ENCODE results near the gene ETFRF1.

The ETFRF1 gene, protein sequence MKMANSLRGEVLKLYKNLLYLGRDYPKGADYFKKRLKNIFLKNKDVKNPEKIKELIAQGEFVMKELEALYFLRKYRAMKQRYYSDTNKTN

DNA sequence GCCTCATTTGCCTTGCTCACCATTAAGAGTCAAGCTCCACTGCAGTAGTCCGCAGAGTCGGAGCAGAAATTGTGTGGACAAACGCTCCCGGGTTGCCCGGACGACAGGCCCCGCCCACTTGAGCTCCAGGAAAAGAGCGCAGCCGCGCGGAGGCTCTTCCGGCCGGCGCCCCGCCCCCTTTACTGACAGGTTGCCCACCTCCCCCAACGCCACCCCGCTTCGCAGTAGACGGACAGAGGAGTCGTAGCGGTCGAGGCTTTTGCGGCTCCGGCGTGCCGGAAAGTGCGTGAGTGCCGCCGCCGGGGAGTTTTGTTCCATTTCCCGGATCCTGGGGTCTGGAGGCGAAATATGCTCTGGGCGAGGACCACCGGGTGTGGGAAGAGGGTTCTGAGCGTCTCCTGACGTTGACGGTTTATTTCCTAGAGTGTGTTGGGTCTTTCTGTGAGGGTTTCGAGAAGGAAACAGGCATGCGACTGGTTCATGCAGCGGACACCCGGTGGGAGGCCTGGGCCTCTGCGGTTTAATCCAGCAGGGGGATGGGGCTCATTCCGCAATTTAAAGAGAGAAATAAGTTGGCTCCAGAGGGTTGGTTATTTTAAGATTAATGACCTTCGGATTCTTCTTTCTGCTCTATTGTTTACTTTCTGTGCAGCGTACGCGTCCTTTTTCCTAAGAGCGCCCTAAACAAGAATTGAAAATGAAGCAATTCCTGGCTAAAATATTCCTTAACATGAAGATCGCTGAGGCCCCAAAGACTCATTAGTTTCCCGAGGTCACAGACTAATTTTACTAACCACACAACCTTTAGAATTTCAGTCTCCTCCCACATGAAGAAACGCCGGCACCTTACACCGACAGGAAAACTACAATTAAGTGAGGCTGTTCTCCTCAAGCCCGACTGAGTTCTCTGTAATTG, at the start of gene ETFRF1, which contains the start of gene DNAI7:
Gene ETFRF1, plus strand, starts transcription at position 182 of the 916 bp plus-strand sequence. CDS start 8,720 bp downstream, outside the sequence.
Gene DNAI7, minus strand, starts transcription at position 105 of the 916 bp plus-strand sequence. Its CDS starts 82 bp downstream, at position 23.
- DNase-seq: peak; percentile 96

DNA sequence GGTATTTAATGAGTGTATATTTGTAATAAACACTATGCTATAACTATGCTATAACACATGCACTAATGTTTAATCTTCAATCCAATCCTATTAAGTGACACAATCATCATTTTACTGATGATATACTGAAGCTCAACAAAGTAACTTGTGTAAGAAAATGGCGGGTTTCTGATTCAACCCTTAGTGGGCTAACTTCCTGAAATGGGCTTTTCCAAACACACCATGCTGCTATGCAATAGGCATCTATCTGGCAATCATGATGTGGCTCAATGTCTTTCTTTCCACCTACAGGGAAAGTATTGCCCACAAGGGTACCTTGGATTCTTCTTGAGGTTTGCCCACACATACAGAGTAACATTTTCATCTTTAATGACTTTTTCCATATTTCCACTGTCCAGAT, 48.4 kb upstream of the ETFRF1 start:
- DNase-seq: no peak

DNA sequence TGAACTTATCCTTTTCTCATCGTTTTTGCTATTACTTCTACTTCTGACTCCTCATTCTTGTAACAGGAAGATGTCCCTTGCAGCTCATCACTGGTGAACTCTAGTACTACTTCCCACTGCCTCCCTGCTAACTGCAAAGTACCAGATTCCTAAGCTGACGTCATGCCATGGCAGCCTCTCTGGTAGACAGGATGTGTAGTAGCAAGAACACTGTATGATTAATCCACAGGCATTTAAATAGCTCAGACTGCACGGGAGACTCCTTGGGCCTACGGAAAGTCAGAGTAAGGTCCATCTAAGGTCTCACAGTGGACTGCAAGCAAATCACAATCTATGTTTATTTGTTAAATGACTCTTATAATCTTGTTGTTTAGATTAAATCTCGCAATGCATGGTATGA, 43.6 kb upstream of the ETFRF1 start:
- DNase-seq: no peak

DNA sequence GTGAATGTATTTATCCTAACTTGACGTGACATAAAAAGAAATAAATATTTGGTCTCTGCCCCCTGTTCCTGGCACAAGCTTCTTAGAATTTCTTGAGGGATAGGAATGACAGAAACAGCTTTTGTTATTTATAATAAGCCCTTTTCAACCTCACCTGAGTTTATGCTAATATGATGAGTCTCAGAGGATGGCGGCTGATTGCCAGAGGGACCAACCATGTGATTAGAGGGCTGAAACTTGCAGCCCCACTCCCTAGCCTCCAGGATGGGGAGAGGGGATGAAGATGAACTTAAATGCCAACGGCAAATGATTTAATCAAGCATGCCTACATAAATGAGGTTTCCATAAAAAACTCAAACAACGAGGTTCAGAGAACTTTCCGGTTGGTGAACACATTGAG, 43.0 kb upstream of the ETFRF1 start:
- DNase-seq: no peak

DNA sequence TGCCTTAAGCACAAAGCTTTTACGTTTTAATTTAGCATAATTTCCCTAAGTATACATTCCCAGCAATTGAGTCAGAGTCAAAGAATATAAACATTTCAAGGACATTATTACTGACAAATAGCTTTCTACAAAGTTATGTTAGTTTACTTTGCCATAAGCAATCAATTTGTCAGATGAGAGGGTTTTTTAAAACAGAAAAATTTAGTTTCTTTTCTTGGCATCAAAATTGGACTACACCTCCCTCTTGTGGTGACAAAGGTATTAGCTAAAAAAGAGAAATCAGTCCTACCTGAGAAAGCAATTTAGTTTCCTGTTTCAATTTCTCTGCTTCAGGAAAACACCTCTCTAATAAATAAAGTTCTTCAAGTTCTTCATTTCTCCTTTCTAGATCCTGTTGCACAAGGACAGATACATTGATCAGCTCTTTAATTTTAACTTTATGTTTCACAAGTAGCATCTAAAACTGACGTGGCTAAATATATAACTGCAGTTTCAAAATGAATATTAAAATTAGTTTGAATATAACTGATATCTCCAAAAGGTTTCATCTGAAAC, 39.9 kb upstream of the ETFRF1 start:
- no peak for DNase-seq

GRCh38 chr12:25156061-25156460, 39.0 kb upstream of the ETFRF1 start:
- DNase-seq: no peak

DNA sequence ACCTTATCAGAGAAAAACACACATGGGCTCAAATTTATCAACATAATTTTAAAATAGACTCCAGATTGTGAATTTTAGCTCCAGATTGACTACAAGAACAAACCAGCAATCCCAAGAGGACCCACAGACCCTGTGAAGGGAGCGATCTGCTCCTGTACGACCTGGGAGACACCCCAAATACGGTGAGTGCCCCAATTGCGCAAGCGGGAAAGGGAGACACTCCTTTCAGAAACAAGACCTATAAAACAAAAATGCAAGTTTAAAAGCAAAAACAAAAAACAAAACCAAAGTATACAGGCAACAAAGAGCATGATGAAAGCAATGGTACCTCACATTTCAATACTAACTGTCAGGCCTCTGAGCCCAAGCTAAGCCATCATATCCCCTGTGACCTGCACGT, 32.2 kb upstream of the ETFRF1 start:
- DNase-seq: no peak

DNA sequence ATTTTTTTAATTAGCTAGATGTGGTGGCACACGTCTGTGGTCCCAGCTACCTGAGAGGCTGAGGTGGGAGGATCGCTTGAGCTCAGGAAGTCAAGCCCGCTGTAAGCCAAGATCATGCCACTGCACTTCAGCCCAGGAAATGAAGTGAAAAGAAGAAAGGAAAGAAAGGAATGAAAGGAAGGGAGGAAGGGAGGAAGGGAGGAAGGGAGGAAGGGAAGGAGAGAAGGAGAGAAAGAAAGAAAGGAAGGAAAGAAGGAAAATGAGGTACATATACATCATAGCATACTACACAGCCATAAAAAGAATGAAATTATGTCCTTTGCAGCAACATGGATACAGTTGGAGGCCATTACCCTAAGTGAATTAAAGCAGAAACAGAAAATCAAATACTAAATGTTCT, 12.3 kb upstream of the ETFRF1 start:
- no peak for DNase-seq

GRCh38 chr12:25184132-25184531, 10.9 kb upstream of the ETFRF1 start:
- DNase-seq: no peak

GRCh38 chr12:25186038-25186787, 8.8 kb upstream of the ETFRF1 start:
- DNase-seq: no peak

DNA sequence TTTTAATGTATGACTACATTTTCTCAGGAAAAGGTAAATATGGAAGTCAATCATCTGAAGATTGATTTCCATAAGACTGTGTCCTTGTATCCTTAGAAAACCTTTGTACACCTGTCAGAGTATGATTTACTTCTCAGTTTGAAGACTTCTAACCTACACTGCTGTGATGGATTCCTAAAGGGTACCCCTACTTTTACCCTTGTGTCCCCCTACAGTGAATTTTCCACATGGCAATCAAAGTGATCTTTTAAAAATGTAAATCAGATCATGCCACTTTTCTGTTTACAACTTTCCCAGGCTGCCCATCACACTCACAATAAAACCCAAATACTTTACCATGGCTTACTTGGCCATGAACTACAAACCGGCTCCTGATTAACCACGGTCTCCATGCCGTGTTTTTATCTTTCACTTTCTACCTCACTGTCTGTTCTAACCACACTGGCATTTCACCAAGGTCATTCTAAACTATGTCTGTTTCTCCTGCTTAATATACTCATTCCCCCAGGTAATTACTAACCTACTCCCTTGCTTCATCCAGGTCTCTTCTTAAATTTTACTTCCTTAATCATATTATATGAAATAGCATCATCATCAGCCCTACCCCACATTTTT, 8.1 kb upstream of the ETFRF1 start:
- no peak for DNase-seq

GRCh38 chr12:25187781-25188180, 7.3 kb upstream of the ETFRF1 start:
- DNase-seq: no peak

DNA sequence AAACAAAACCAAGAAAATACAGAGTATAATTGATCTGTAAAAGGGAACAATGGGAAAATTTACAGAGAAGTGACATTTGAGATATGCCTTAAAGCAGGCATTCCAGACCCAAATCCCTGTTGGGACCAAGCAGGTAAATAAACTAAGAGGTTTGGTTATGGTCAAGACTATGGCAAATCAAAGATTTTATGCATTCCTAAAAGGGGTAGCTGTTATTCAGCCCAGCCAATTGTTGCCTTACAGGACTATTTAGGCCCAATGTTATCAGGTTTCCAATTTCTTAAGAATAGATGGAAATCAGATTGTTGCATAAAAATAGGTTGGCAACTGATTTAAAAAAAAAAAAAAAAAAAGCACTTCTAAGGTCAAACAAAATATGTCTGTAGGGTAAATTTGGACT, 5.4 kb upstream of the ETFRF1 start:
- no peak for DNase-seq

- no peak for DNase-seq
These were observed 4.2 kb upstream of the ETFRF1 start for GRCh38 chr12:25190793-25191192.

DNA sequence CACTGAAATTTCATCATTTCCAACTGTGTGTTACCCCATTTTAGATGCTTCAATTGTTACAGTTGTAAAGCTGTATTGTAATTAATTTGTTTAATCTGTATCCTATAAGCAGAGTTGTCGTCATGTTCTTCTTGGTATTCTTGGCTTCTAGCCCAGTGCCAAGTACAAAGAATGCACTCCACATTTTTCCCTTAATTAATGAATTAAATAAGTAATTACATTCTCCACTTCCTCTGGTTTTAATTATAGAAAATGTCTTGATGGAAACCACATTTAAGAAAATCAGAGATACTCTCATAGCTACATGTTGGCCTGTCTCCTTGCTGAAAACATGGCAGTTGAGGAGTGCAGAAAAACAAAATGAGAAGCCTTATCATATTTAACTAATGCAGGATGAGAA, 823 bp upstream of the ETFRF1 start:
- DNase-seq: no peak

- no peak for DNase-seq
These were observed 348 bp upstream of the ETFRF1 start for GRCh38 chr12:25194722-25195055.

DNA sequence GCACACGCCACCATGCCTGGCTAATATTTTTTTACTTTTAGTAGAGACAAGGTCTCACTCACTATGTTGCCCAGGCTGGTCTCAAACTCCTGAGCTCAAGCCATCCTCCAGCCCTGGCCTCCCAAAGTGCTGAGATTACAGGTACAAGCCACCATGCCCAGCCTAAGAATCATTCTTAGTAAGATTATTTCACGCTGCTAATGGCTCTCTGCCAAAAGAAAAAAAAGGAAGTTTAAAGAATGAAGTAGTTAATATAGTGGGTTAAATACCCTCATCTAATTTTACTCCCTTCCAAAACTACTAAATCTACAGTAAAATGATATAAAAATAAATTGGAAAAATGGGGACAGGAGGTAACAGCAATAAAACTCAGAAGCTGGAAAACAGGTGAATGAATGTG, 2.6 kb downstream of the ETFRF1 start:
- no peak for DNase-seq

- no peak for DNase-seq
These were observed 5.7 kb downstream of the ETFRF1 start for GRCh38 chr12:25200703-25201102.

DNA sequence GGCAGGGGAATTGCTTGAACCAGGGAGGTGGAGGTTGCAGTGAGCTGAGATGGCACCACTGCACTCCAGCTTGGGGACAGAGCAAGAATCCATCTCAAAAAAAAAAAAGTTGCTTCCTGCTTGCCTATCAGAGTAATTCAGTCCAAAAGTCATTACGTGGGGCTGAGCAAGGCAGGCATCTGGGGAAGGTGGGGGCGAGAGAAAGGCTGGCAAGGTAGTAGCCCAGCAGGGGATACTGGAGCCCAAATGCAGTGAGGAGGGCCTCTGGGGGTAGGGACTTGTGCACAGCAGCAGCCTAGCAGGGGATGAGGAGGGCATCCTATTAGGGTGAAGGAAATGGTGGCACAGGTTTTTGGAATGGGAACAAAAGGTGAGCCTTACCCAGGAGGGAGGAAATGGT, 7.1 kb downstream of the ETFRF1 start:
- no peak for DNase-seq

DNA sequence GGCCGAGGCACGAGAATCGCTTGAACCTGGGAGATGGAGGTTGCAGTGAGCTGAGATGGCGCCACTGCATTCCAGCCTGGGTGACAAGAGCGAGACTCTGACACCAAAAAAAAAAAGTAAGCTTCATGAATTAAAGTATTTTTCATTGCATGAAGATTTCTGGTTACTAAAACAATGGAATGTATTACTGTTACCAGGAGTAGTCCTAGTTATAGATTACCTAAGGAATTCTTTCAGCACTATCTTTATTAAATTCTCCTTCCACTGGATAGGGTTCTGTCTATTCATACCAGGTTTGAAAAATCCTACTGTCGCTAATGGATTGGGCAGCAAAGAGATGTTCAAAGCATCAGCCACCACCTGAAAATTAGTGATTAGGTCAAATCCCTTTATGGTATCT, 12.4 kb downstream of the ETFRF1 start:
- DNase-seq: no peak

GRCh38 chr12:25207846-25208245, 12.8 kb downstream of the ETFRF1 start:
- DNase-seq: no peak

DNA sequence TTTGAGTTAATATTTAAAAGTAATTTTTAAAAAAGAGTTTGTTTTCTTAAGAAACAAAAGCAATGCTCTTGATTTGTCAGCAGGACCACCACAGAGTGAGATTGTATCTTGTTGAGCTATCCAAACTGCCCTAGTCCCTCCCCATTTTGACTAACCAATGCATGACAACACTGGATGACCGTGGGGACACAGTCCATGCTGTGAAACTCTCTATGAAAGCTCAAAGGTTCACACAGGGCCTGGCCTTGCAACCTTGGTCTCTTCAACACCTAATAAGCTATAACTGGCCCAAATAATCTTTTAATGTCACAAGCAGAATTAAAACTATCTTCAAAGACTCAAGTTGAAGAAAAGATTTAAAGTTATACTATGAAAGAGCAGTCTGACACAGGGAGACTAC, 13.5 kb downstream of the ETFRF1 start:
- DNase-seq: no peak

DNA sequence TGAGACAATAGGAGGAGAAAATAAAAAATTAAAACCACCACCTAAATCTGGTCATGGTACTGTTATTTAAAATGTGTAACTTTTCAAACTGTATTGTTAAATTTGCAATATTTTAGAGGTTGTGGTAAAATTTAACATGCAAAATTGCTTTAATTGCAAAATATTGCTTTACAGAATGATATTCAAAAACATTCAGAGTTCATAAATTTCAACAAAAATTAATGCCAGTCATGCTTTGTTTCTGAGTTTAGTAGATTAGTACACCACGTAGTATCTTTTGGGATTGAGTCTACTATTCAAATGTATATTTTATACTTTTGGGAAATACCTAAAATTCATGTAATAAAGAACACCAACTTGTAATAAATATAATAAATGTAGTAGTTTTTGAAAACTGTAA, 18.3 kb downstream of the ETFRF1 start:
- DNase-seq: no peak

Data from retina (tissue), 1 donor.